NCI-H446 treated with DMSO at 0.1 percent for 48 hours (cell line): ENCODE results near the gene RTL3.
"Not testable (repeated sequence)": the region's sequence is repeated elsewhere in the genome, so short reads cannot be mapped to it uniquely, and the experiment has no call there.

ENCODE experiments used
- DNase-seq: peaks from one replicate; lab custom pipeline; 2025; lab: John Stamatoyannopoulos, UW

RTL3 gene, protein sequence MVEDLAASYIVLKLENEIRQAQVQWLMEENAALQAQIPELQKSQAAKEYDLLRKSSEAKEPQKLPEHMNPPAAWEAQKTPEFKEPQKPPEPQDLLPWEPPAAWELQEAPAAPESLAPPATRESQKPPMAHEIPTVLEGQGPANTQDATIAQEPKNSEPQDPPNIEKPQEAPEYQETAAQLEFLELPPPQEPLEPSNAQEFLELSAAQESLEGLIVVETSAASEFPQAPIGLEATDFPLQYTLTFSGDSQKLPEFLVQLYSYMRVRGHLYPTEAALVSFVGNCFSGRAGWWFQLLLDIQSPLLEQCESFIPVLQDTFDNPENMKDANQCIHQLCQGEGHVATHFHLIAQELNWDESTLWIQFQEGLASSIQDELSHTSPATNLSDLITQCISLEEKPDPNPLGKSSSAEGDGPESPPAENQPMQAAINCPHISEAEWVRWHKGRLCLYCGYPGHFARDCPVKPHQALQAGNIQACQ

GRCh38 chrX:78658845-78659744 is at the start of gene RTL3:
TSS of gene RTL3 (minus strand) at chrX:78659328. CDS start at chrX:78658420, 908 bp downstream.
- no peak for DNase-seq

- DNase-seq, result no peak
Observed at GRCh38 chrX:78708816-78709215, 49.7 kb upstream of the RTL3 start.

GRCh38 chrX:78708262-78708661 is 49.1 kb upstream of the RTL3 start:
- DNase-seq, result no peak

DNA sequence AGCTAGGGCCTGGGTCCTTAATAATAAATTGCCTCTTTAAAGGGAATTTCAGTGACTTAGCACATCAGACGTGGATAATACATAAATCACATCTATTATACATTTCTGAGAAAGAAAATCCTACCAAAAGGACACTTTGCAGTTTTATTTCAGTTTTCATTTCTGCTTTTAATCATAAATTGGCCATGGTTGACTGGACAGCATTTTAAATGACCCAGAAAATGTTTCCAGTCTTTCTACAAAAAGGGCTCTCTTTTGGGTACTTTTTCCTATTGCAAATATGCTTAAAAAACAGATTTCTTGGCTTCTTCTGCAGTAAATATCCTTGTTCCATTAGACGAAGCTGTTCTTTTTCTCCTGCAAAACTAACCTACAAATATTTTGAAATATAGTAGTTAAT is 46.9 kb upstream of the RTL3 start:
- no peak for DNase-seq

- DNase-seq, result no peak
Observed at GRCh38 chrX:78693536-78693935, 34.4 kb upstream of the RTL3 start.

DNA sequence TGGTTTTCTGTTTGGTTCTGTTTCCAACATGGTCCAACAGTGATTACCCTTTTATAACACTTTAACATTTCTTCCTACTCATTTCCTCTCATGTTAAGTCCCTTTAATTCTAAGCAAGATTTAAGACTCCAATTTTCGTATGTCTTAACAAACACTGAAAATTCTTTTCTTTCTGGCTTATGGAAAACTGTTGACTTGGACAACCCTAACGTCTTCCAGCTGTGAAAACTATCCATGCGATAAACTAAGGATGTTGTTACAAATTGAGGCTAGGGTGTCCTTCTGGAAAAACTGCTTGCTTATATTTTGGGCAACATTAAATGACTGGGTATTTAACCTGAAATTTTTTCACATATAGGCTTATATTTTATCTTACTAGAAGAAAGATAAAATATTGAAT is 33.9 kb upstream of the RTL3 start:
- DNase-seq, result no peak

DNA sequence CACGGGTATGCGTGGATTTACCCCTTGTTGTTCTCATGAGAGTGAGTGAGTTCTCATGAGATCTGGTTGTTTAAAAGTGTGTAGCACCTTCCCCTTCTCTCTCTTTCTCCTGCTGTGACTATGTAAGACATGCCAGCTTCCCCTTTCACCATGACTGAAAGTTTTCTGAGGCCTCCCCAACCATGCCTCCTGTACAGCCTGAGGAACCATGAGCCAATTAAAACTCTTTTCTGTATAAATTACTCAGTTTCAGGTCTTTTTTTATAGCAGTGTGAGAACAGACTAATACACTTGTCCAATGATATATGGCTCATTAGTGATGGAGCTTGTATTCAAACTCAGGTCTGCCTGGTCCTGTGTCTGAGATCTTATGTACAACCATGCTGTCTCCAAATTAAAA is 28.5 kb upstream of the RTL3 start:
- no peak for DNase-seq

DNA sequence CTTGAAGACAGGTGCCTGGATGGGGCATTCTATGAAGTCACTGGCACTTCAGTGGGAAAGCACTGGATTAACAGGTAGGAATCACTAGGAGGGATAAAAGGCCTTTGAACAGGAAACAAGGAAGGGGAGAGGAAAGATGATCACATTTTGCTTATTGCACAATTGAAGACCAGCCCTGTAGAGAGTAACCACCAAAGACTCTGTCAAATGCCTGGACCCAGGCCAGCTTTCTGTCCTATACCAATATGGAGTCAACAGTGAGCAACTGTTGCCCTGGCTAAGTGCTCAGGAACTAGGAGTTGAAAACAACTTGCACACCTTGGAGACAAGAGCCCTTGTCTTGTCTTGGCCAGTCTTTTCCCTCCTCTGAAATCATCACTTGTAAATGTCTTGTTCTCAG is 14.1 kb upstream of the RTL3 start:
- no peak for DNase-seq

DNA sequence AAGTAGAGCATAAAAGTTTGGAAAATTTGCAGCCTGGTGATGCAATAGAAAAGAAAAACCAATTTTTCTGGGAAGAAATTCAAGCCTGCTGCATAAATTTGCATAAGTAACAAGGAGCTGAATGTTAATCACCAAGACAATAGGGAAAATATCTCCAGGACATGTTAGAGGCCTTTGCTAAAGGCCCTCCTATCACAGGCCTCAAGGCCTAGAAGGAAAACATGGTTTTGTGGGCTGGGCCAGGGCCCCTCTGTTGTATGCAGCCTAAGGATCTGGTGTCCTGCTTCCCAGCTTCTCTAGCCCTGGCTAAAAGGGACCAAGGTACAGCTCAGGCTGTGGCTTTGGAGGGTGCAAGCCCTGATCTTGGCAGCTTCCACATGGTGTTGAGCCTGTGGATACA is 6.2 kb upstream of the RTL3 start:
- DNase-seq, result no peak

- no peak for DNase-seq
Observed at GRCh38 chrX:78661836-78662235, 2.7 kb upstream of the RTL3 start.

DNA sequence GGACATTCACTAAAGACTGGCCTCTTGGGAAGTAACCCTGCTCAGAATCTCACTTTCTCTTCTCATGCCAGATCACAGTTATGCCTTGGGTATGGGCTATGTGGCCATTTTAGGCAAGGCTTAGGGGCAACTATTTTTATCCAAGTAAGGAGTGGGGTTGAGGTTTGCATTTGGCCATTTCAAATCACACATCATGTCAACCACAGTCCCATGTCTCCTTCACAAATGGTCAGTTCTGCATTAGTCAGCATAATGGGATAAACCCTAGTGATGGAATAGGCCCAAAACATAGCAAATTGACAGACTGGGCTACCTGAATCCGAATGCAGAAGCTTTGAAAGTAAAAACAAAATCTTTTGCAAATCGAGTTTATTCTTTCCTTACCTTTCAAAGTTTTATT is 827 bp upstream of the RTL3 start:
- DNase-seq, result no peak

GRCh38 chrX:78658414-78658813 is 714 bp downstream of the RTL3 start:
- DNase-seq, result no peak

GRCh38 chrX:78655642-78656041 is 3.5 kb downstream of the RTL3 start:
- DNase-seq, result no peak

DNA sequence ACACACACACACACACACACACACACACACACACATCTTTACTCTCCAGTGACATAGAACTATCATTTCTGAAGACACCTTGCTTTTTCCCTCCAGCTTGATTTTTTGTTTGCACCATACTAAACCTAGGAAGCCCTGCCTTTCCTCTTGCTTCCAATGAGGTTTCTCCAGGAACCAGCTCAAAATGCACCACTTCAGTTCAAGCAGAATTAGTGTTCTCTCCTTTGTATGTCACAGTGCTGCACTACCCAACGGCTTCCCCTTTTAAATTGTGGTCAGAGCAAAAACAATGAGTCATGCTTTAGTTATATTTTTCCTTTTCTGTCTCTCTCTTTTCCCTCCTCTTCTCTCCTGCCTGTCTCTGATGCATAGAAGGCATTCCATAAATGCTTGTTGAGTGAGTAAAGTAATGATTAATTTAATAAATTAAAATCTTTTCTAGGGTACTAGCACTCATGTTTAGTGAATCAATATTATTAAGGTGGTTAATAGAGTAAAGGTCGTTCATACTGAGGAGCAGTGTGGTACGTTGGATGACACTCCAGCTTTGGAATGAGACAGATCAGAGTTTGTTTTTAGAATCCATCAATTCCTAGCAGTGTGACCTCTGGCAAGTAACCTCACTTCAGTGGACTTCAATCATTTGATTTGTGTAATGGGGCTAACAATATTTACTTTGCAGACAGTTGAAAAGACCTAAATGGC is 5.9 kb downstream of the RTL3 start:
- DNase-seq, result no peak

- no peak for DNase-seq
Observed at GRCh38 chrX:78650906-78651437, 8.2 kb downstream of the RTL3 start.

DNA sequence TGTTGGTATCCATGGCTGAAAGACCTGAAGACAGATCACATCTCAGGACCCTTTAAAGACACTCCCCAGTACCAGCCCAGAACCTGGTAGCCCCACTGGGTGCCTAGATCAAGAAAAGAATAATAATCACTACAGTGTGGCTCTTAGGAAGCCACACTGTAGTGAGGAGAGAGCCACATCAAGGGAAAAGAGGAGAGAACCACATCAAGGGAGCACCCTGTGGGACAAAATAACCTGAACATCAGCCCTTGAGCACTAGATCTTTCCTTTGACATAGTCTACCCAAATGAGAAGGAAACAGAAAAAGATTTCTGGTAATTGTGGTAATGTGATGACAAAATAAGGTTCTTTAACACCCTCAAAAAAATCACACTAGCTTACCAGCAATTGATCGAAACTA is 15.3 kb downstream of the RTL3 start:
- DNase-seq, result no peak

DNA sequence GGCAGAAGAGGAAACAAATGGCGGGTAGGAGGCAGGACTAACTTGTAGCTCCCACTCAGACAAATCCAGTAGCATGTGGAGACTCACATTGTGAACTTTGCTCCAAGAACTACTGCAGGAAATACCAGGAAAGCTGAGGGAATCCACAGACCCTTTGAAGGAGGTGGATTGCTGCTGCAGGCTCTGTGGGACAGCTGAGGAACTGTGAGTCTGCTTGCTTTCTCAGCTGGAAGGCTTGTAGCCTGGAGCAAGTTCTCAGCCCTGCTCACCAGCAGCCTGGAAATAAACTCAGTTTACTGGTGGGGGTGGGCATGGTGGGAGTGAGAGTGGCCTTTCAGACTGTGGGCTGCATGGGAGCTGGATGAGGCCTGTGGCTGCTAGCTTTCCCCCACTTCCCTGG is 16.0 kb downstream of the RTL3 start:
- DNase-seq, result no peak

DNA sequence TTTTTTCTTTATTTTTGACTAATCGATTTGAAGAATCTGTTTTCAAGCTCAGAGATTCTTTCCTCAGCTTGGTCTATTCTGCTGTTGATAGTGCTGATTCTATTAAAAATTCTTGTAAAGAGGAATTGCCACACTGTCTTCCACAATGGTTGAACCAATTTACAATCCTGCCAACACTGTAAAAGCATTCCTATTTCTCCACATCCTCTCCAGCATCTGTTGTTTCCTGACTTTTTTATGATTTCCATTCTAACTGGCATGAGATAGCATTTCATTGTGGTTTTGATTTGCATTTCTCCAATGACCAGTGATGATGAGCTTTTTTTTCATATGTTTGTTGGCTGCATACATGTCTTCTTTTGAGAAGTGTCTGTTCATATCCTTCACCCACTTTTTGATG is 23.0 kb downstream of the RTL3 start:
- DNase-seq, result not testable (repeated sequence)

DNA sequence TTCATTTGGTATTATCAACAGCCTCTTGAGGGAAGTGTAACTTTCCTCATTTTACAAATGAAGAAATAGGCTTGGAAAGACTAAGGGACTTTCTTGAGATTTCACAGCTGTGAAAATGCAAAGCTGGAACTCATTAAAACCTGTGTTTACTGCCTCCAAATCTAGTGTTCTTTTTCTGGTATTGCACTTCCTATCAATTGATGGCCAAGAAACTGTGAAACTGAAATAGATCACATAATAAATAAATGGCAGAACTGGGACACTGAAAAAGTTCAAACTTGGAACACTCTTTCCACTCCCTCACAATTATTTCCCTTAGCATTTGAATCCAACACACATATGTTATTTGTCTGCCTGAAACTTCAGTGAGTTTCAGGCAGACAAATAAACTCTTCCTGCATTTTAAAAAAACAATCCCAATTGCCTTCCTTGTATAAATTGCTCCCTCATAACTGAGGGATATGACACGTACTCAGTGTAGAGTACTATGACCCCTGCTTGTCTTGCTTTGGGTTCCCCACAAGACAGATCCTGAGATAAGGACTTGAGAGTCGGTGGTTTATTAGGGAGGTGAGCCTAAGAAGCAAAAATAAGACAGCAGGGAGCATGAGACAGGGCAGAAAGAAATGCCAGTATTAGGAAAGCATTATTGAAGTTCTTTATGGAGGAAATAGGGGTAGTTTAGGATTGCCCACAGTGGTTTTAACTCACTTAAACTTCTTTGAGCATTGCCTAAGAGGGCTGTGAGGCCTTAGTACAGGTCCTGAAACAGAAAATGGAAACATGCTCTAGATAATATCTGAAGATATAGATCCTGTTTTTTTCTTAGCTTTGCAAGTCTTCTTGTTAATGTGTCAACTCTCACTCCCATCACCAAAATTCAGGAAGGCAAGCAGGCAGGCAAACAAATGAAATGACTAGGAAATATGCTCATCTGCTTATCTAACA is 33.9 kb downstream of the RTL3 start:
- DNase-seq, result no peak

- no peak for DNase-seq
Observed at GRCh38 chrX:78624426-78624825, 34.7 kb downstream of the RTL3 start.

DNA sequence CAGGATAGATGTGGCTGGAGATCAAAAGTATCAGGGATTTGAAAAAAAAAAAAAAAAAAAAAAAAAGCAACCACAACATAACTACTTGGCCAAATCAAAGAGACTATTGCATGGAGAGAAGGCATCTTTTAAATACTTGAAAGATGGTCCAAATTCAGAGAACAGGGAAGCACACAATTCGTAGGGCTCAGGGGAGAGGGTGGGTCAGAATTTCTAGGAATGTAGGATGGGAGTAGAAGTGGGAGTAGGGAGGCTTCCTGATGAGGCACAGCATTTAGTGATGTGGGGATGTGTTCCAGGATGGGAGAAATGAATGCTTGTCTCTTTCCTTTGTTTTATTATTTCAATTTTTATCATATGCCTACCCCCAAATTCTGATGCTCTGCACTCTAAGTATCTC is 36.3 kb downstream of the RTL3 start:
- no peak for DNase-seq
